Ovary (tissue), 3 donors: ENCODE results near the gene BTBD8.

Source experiments
- EP300 ChIP-seq: sonication (generic); formaldehyde crosslinking; IDR thresholded peaks from one replicate; pipeline ENCODE4 v1.6.1; 2017; ENCODE audit warnings: antibody characterized with exemption
- POLR2A ChIP-seq: fragments of 450-650 bp; IDR thresholded peaks from one replicate; pipeline ENCODE4 v1.6.1; 2017; ENCODE audit warnings: antibody characterized with exemption, mild to moderate bottlenecking, moderate library complexity
- TF ChIP-seq, protein P1 (sequence below), 3 donors: fragments of 450-650 bp in 2 of 3; fragments of 200-600 bp in 1 of 3; IDR thresholded peaks; one replicate each; pipeline versions ENCODE4 v1.5.1 to v1.8.0; 2016 to 2022; ENCODE audit warnings: antibody characterized with exemption in 3 of 3, mild to moderate bottlenecking in 1 of 3
- donor health status: DM: no; HTN: no; CAD: no.

DNA sequence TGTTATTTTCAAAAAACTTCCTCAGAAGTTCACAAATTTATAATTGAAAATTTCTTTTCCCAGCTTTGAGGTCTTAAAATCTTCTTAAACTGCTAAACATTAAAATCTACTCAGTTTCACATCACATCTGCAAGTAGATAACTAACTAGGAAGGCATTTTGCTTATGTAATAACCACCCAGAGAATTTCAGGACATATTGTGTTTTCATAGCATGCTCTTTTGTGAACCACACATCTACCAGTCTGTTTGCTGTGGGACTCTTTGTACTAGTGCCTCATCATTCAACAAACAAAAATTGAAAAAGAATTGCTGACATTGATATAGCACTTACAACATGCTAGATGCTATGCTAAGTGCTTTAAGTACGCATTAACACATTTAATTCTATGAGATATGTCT, 105.9 kb downstream of the BTBD8 start:
- TF ChIP-seq, protein P1, sequence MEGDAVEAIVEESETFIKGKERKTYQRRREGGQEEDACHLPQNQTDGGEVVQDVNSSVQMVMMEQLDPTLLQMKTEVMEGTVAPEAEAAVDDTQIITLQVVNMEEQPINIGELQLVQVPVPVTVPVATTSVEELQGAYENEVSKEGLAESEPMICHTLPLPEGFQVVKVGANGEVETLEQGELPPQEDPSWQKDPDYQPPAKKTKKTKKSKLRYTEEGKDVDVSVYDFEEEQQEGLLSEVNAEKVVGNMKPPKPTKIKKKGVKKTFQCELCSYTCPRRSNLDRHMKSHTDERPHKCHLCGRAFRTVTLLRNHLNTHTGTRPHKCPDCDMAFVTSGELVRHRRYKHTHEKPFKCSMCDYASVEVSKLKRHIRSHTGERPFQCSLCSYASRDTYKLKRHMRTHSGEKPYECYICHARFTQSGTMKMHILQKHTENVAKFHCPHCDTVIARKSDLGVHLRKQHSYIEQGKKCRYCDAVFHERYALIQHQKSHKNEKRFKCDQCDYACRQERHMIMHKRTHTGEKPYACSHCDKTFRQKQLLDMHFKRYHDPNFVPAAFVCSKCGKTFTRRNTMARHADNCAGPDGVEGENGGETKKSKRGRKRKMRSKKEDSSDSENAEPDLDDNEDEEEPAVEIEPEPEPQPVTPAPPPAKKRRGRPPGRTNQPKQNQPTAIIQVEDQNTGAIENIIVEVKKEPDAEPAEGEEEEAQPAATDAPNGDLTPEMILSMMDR (IDR thresholded peaks at IDR 0.05) = no peak
- TF ChIP-seq POLR2A (no peak), EP300 (no peak)
